Endothelial cell of hepatic sinusoid (primary cell): ENCODE measurements around the gene ZNF620.
"Not testable (repeated sequence)": the region's sequence is repeated elsewhere in the genome, so short reads cannot be mapped to it uniquely, and the experiment has no call there.

ENCODE experiments used
- in situ Hi-C: cut with HindIII; loops from 2 replicates; pipeline ENCODE4 v1.10.0; 2017; ENCODE audit warnings: low sequenced_read_pairs

ZNF620 gene

DNA sequence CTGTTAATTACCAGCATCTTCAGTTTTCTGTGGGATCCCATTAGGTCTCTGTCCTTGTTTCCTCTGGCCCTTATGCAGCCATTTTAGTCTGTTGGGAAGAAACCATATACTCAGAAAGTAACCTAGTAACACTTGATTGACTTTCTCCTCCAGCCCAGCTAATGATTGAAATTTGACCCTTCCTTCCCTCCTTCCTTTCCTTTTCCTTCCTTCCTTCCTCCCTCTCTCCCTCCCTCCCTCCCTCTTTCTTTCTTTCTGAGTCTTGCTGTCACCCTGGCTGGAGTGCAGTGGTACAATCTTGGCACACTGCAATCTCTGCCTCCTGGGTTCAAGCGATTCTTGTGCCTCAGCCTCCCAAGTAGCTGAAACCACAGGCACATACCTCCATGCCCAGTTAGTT is 5.9 kb upstream of the ZNF620 start:
- in situ Hi-C loops = loop anchor here (5.0 kb wide), 1 partner anchor 38 kb away; no protein-coding TSS in a partner anchor

- in situ Hi-C loops = no loop called here
These were observed 3.8 kb upstream of the ZNF620 start for GRCh38 chr3:40502034-40502433.

DNA sequence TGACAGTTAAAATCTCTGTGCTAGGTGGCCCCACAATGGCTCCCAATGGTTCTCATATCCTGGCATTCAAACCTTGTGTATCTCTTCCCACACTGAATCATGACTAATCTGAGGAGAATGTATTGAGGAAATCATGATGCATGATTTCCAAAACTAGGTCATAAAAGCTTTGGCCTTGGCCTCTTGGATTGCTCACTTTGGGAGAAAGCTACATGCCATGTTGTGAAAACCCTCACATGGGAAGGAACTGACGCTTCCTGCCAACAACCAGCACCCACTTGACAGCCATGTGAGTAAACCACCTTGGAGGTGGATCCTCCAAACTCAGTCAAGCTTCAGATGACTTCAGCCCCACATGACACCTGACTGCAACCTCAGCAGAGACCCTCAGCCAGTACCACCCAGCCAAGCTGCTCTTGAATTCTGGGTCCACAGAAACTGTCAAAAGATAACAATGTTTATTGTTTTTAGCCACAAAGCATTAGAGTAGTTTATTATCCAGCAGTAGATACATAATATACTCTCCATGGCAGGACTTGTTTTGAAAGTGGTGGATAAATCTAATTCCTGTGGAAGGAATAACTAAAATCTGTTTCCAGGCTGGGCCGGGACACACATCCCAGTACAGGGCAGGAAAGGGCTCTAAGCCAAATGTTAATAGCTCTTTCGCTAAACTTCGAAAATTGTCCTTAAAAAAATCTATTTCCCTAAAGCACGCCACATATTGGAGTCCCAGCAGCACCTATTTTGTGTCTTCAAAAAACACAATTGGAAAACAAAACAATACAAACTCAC is 1.0 kb upstream of the ZNF620 start:
- in situ Hi-C loops = no loop called here

GRCh38 chr3:40511031-40511718 is 5.3 kb downstream of the ZNF620 start:
- in situ Hi-C loops = no loop called here

DNA sequence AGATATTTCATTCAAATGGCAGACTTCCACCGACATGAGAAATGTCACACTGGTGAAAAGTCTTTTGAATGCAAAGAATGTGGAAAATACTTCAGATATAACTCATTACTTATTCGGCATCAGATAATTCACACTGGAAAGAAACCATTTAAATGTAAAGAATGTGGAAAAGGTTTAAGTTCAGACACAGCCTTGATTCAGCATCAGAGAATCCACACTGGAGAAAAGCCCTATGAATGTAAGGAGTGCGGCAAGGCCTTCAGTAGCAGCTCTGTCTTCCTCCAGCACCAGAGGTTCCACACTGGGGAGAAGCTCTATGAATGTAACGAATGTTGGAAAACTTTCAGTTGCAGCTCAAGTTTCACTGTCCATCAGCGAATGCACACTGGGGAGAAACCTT is 10.4 kb downstream of the ZNF620 start:
- in situ Hi-C loops = no loop called here

DNA sequence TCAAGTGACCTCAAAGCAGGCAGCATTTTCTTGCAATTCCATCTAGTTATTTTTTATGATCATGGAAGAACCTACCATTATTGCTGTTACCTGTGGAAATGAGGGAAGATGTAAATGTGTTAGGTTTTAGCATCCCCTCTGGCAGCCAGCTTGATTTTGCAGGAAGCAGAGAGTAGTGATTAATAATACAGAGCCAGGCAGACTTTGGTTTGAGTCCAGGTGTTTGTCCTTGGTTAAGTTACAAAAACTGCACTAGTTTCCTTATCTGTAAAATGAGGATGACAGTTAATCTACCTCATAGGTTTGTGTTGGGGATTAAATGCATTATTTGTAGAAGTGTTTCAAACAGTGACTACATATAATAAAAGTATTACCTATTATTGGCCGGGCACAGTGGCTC is 12.2 kb downstream of the ZNF620 start:
- in situ Hi-C loops = no loop called here

DNA sequence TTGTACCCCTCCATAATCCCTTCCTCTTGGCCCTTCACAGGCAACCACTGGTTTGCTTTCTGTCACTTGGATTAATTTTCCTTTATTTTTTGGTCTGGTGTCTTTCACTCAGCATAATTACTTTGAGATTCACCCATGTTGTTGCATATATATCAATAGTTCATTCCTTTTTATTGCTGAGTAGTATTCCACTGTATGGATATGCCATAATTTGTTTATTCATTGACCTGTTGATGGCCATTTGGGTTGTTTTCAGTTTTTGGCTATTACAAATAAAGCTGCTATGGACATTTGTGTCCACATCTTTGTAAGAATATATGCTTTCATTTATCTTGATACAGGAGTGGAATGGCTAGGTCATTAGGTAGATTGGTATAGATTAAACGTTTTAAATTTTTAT is 13.0 kb downstream of the ZNF620 start:
- in situ Hi-C loops = no loop called here

DNA sequence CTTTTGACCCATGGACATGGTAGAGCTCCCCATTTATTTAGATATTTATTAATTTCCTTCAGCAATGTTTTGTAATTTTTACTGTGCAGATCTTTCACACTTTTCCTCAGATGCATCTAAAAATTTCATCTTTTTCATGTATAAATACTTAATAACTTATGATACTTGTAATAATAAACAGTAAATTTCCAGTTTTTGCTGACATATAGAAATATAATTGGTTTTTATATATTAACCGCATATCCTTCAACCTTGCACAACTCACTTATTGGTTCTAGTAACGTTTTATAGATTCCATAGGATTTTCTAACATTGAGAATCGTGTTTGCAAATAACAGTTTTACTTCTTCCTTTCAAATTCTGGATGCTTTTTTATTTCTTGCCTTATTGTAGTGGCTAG is 15.4 kb downstream of the ZNF620 start:
- in situ Hi-C loops = no loop called here

DNA sequence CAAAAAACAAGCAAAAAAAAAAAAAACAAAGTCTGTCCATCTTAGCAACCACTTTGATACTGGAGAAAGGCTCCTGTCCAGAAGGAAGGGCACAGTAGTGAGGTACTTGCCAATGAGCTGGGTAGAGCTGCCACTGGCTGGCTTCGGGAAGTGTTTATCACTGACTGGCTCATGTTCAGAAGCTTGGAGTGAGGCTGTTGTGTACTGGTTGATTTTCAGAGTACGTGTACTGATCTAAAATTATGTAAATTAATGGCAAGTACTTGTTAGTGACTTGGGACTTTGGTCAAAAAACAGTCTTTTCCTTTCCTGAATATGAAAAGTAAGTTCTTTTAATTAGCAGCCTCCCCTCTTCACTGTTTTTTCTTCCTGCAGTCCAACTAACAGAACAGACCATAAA is 17.9 kb downstream of the ZNF620 start:
- in situ Hi-C loops = no loop called here

DNA sequence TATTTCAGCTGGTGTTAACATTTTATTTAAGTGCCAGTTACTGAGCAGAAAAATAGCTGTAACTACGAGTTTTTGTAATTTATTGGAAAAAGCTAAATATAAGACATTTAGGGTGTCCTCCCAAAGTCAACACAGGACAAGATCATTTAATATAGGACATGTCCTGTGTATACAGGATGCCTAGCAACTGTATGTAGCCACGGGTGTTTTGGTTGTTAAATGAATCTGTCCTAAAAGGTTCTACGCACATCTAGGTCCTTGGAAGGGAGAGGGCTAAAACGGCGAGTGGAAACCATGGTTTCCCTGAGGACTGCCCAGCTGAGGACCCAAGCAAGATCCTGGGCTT is 18.4 kb downstream of the ZNF620 start:
- in situ Hi-C loops = no loop called here

- in situ Hi-C loops = no loop called here
These were observed 18.9 kb downstream of the ZNF620 start, which contains the start of gene ZNF621 for GRCh38 chr3:40524568-40525285. Gene ZNF621, plus strand, starts transcription at chr3:40524960. Its CDS starts 881 bp downstream, at chr3:40525841.

DNA sequence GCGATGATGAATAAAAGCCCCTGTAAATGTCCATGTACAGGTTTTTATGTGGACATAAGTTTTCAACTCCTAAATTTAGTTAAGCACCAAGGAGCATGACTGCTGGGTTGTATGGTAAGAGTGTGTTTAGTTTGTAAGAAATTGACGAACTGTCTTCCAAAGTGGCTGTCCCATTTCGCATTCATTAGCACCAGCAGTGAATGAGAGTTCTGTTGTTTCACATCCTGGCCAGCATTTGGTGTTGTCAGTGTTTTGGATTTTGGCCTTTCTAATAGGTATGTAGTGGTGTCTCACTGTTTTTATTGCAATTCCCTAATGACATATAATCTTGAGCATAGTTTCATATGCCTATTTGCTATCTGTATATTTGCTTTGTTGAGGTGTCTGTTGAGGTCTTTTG is 22.6 kb downstream of the ZNF620 start:
- in situ Hi-C loops = no loop called here

- in situ Hi-C loops = loop anchor here (5.0 kb wide), 1 partner anchor 50 kb away; no protein-coding TSS in a partner anchor
These were observed 26.4 kb downstream of the ZNF620 start for GRCh38 chr3:40532252-40532651.

DNA sequence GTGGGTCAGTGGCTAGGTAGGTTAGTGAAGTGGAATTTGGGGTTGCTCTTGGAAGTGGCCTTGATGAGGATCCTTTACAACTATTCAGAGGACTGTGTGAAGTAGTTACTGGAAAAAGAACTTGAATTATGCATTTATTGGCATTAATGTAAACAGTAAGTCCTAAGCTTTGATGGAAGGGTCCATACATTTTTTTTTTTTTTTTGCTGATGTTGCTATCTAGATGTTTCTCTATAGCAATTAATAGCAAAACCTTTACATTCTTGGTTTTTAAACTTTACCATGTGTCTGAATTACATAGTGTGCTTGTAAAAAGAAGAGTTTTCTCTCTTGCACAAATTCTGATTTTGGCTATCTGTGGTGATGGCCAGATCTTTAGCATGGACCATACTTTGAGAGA is 28.4 kb downstream of the ZNF620 start:
- in situ Hi-C loops = loop anchor here (5.0 kb wide), 1 partner anchor 52 kb away; no protein-coding TSS in a partner anchor

- in situ Hi-C loops = no loop called here
These were observed 41.0 kb downstream of the ZNF620 start for GRCh38 chr3:40546816-40547215.

- in situ Hi-C loops = no loop called here
These were observed 44.3 kb downstream of the ZNF620 start for GRCh38 chr3:40550167-40550566.

DNA sequence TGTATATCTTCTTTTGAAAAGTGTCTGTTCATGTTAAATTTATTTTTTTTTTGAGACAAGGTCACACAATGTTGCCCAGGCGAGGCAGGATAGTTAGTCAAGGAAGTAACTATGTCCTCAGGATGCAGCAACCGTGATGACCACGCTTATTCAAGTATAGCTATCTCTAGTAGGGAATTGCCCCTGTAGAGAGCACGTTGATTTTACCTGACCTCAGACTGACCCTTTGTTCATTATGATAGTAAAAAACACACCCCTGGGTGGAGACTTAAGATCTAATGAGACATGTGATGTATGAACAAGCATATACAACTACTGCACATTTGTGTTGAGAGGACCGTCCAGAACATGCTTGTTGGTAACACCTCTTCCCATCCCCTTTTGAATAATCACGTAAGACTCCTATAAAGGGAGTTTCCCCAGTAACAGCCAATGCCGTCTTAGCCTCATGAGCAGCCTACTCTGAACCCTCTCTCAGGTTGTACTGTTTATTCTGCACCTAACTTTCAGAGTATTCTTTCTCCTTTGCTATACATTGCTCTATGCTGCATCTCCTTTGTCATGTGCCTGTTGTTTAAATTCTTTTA is 51.8 kb downstream of the ZNF620 start:
- in situ Hi-C loops = loop anchor here (5.0 kb wide), 1 partner anchor 75 kb away; no protein-coding TSS in a partner anchor

DNA sequence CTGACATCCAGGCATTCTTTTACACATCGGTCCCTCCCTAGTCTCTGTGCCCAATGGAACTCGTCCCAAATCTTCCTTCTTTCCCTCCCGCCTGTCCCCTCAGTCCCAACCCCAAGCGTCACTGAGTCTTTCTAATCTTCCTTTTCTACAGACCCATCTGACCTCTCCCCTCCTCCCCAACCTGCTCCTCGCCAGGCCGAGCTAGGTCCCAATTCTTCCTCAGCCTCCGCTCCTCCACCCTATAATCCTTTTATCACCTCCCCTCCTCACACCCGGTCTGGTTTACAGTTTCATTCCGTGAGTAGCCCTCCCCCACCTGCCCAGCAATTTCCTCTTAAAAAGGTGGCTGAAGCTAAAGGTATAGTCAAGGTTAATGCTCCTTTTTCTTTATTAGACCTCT is 56.6 kb downstream of the ZNF620 start:
- in situ Hi-C loops = not testable (repeated sequence)

- in situ Hi-C loops = not testable (repeated sequence)
These were observed 59.8 kb downstream of the ZNF620 start for GRCh38 chr3:40565629-40566028.

DNA sequence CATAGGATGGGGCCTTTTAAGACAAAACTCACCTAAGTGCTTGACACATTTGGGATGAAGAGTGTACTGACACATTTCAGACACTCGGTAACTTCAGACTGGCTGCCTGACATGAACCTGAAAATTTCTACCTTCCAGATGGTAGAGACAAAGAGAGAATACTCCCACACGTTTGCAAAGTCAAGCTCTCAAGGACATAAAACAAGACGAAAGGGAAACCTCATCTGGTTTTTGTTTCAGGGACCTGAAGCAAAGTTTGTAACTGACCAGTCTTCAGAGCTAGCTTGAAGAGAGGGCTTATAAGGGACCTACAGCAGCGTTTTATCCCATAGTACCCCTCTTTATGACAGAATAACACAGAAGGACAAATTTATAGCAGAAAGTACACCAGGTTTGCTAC is 60.9 kb downstream of the ZNF620 start:
- in situ Hi-C loops = no loop called here
